ENCODE data around the gene TKT. TPM values are rescaled to one million over a fixed set of nuclear protein-coding genes. Genes with fewer than 3 reads are reported as not detected.
A peak's percentile ranks its signal among the peaks of the same experiment; 100 is the strongest.
"Not testable (repeated sequence)": the region's sequence is repeated elsewhere in the genome, so short reads cannot be mapped to it uniquely, and the experiment has no call there.

The TKT gene, protein sequence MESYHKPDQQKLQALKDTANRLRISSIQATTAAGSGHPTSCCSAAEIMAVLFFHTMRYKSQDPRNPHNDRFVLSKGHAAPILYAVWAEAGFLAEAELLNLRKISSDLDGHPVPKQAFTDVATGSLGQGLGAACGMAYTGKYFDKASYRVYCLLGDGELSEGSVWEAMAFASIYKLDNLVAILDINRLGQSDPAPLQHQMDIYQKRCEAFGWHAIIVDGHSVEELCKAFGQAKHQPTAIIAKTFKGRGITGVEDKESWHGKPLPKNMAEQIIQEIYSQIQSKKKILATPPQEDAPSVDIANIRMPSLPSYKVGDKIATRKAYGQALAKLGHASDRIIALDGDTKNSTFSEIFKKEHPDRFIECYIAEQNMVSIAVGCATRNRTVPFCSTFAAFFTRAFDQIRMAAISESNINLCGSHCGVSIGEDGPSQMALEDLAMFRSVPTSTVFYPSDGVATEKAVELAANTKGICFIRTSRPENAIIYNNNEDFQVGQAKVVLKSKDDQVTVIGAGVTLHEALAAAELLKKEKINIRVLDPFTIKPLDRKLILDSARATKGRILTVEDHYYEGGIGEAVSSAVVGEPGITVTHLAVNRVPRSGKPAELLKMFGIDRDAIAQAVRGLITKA
- 377 and 379 TPM in 2 replicates for total RNA-seq

DNA sequence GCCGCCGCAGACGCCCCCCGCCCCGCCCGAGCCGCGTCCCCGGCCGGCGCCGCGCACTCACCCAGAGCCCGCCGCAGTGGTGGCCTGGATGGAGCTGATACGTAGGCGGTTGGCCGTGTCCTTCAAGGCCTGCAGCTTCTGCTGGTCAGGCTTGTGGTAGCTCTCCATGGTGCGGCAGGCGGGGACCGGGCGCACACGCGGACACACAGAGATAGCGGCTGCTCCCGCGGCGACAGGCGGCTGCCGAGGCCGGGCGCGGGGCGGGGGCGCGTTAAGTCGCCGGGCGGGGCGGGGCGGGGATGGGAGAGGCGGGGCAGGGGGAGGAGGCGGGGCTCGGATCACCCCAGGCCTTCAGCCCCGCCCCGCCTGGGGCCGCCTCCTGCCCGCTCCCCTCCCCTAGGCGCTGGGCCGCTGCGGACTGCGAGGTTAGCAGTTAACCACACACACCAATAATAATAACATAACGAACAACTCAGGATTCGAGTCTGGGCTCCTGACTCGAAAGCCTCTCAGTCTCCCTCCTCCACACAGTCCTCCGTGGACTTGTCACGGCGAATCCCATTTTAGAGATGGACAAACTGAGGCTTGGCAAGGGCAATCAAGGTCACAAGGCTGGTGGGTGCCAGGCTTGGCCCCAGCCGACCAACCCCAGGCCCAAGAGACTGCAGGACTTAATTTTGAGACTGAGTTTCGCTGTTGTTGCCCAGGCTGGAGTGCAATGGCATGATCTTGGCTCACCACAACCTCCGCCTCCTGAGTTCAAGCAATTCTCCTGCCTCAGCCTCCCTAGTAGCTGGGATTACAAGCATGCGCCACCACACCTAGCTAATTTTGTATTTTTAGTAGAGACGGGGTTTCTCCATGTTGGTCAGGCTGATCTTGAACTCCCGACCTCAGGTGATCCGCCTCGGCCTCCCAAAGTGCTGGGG, at the start of gene TKT:
Gene TKT (minus strand): TSS at position 248 of the 929 bp plus-strand sequence. CDS start 80 bp downstream, at position 168.
- peaks cover 2% of the 10 kb centered on the region for H3K27me3 Mint-ChIP-seq
- peak within 1 kb of the TSS; percentile 98 for H3K4me3 Mint-ChIP-seq
- peaks cover 24% of the 10 kb centered on the region for H3K36me3 Mint-ChIP-seq (ENCODE audit: low read depth)
- no peaks in the 10 kb centered on the region for H3K9me3 Mint-ChIP-seq
- intact Hi-C loops (cut with micrococcal nuclease) = loop anchor here (1.0 to 2.0 kb wide), 4 partner anchors 31 to 126 kb away; partner anchors contain the start of genes DCP1A, PRKCD and RFT1
- H3K27ac Mint-ChIP-seq = peak within 1 kb of the TSS; percentile 93
- H3K4me1 Mint-ChIP-seq = peaks cover 30% of the 10 kb centered on the region
- DNase-seq = peak; percentile 95

DNA sequence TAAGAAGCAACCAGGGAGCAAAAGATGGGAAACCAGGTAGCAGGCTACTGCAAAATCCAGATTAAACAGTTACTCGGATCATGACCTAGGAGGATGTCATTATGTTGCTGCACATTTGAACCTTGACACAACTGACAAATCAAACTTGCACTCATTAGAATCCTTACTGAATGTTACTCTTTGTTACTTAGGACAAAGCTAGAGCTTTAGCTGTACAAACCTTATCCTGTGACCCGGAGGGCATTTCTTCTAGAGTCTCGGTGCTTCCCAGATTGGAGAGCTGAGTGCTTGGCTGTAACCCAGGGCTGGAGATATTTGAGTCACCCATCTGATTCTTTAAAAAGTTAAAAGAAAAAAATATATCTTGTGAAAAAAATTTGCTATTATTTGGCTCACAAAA, 48.1 kb upstream of the TKT start:
- no peaks in the 10 kb centered on the region for H3K9me3 Mint-ChIP-seq
- no peaks in the 10 kb centered on the region for H3K27me3 Mint-ChIP-seq
- intact Hi-C loops (cut with micrococcal nuclease) = no loop called here
- H3K4me3 Mint-ChIP-seq = no peak overlapping the region
- peaks cover 2% of the 10 kb centered on the region for H3K4me1 Mint-ChIP-seq
- peaks cover 27% of the 10 kb centered on the region for H3K36me3 Mint-ChIP-seq (ENCODE audit: low read depth)
- H3K27ac Mint-ChIP-seq = peak overlapping the region; percentile 18
- no peak for DNase-seq

DNA sequence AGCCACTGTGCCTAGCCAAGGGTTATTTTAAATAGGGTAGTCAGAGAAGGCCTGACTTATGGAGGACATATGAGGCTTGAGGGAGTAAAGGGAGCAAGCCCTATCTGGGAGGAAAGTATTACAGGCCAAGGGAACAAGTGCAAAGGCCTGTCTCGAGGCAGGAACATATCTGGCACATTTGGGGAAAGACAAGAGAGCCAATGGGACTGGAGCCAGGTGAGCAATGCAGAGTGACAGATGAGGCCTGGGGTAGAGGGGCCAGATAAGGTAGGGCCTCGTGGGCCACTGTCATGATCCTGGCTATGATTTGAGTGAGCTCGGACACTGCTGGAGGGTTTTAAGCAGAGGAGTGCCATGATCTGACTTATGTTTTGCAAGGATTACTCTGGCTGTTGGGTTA, 47.7 kb upstream of the TKT start:
- Mint-ChIP-seq H3K36me3 (ENCODE audit: low read depth) (peaks cover 24% of the 10 kb centered on the region), H3K27ac (no peak overlapping the region), H3K9me3 (no peaks in the 10 kb centered on the region), H3K4me1 (peaks cover 2% of the 10 kb centered on the region), H3K4me3 (no peak overlapping the region), H3K27me3 (no peaks in the 10 kb centered on the region)
- intact Hi-C loops (cut with micrococcal nuclease) = no loop called here
- no peak for DNase-seq

DNA sequence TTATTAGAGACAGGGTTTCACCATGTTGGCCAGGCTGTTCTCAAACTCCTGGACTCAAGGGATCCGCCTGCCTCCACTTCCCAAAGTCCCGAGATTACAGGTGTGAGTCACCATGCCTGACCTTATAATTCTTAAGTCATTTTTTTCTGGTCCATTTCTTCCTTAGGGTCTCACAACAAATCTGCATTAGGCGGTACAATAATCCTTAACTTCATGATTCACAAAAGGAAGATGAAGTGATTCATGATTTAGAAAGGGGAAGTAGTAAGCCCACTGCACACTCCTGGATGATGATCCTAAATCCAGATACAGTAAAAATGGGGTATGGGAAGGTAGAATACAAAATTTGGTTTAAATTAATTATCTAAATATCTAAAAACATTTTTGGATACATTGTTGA, 45.0 kb upstream of the TKT start:
- Mint-ChIP-seq H3K9me3 (no peaks in the 10 kb centered on the region), H3K27me3 (no peaks in the 10 kb centered on the region), H3K4me1 (peaks cover 2% of the 10 kb centered on the region), H3K4me3 (no peak overlapping the region), H3K36me3 (ENCODE audit: low read depth) (peaks cover 27% of the 10 kb centered on the region), H3K27ac (no peak overlapping the region)
- intact Hi-C loops (cut with micrococcal nuclease) = loop anchor here (2.0 kb wide), 1 partner anchor 46 kb away; the partner anchor contains the start of gene DCP1A
- no peak for DNase-seq

DNA sequence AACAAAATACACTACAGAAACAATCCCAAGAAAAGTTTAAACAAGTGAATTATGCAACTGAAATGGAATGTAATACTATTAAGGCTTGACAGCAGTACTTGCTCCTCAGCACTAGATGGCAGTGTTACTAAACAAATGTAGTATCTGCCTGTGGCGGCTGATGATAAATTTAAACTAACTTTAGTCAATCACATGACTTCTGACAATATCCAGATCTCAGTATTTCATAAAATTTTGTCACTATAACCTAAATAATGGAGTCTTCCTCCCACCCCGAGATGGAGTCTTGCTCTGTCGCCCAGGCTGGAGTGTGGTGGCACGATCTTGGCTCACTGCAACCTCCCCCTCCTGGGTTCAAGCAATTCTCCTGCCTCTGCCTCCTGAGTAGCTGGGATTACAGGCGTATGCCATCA, 43.8 kb upstream of the TKT start:
- peaks cover 24% of the 10 kb centered on the region for H3K36me3 Mint-ChIP-seq (ENCODE audit: low read depth)
- H3K27ac Mint-ChIP-seq, H3K27me3 Mint-ChIP-seq, H3K4me3 Mint-ChIP-seq, H3K9me3 Mint-ChIP-seq, H3K4me1 Mint-ChIP-seq: not testable (repeated sequence)
- intact Hi-C loops (cut with micrococcal nuclease) = loop anchor here (2.0 kb wide), 2 partner anchors 47 to 411 kb away; partner anchors contain the start of gene DCP1A
- peak; percentile 68 for DNase-seq

DNA sequence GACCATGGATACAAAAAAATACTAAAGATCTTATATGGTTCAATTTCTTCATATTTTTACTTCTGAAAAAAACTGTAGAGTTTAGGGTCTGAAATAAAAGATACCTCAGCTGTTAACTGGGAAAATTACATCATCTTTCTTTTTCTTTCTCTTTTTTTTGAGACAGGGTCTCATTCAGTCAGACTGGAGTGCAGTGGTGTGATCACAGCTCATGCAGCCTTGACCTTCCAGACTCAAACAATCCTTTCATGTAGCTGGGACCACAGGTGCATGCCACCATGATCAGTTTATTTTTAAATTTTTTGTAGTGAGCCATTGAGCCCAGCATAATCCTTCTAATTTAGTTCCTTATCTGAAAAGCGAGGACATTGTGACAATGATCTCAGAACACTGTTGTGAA, 39.6 kb upstream of the TKT start:
- H3K27me3 Mint-ChIP-seq = no peaks in the 10 kb centered on the region
- peaks cover 21% of the 10 kb centered on the region for H3K36me3 Mint-ChIP-seq (ENCODE audit: low read depth)
- no peak overlapping the region for H3K4me3 Mint-ChIP-seq
- H3K4me1 Mint-ChIP-seq = peaks cover 2% of the 10 kb centered on the region
- intact Hi-C loops (cut with micrococcal nuclease) = no loop called here
- no peaks in the 10 kb centered on the region for H3K9me3 Mint-ChIP-seq
- no peak for DNase-seq
- H3K27ac Mint-ChIP-seq = no peak overlapping the region

DNA sequence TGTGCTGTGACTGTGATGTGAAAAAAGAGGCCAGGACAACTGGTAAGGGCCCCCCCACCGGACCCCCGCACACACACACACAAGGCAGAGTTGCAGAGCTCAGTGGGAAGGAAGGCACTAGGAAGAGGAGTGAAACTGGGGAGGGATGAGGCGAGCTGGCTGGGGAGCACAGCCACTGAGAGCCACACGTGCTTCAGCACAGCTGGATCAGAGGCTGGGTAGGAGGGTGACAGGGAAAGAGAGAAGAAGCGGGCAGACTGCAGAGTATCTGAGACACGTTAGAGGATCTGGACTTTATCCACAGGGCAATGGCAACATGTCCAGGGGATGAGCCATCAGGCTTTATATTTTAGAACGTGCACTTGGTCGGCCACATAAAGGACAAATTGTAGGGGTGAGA, 38.0 kb upstream of the TKT start:
- H3K9me3 Mint-ChIP-seq = no peaks in the 10 kb centered on the region
- no peaks in the 10 kb centered on the region for H3K27me3 Mint-ChIP-seq
- H3K27ac Mint-ChIP-seq = no peak overlapping the region
- H3K4me3 Mint-ChIP-seq = no peak overlapping the region
- DNase-seq = no peak
- intact Hi-C loops (cut with micrococcal nuclease) = no loop called here
- H3K4me1 Mint-ChIP-seq = no peaks in the 10 kb centered on the region
- peaks cover 20% of the 10 kb centered on the region for H3K36me3 Mint-ChIP-seq (ENCODE audit: low read depth)

DNA sequence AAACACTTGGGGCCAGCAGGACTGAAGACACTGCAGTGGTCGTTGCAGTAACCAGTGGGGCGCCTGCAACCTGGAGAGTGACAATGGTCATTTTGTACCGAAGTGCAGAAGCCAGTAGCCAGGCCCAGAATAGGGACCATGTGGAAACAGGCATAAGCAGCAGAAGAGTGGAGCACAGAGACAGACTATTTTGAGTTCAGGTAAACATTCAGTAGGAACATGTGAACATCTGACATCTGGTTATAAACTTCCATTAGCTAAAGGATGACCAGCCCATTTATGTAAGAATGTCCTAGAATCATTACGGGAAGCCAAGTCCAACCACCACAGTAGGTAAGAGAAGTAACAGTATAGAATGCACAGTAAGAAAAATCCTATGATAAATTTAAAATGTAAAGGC, 32.4 kb upstream of the TKT start:
- Mint-ChIP-seq H3K4me3 (no peak overlapping the region), H3K36me3 (ENCODE audit: low read depth) (peaks cover 35% of the 10 kb centered on the region), H3K27me3 (no peaks in the 10 kb centered on the region), H3K27ac (no peak overlapping the region), H3K4me1 (peaks cover 8% of the 10 kb centered on the region), H3K9me3 (no peaks in the 10 kb centered on the region)
- no peak for DNase-seq
- intact Hi-C loops (cut with micrococcal nuclease) = no loop called here

DNA sequence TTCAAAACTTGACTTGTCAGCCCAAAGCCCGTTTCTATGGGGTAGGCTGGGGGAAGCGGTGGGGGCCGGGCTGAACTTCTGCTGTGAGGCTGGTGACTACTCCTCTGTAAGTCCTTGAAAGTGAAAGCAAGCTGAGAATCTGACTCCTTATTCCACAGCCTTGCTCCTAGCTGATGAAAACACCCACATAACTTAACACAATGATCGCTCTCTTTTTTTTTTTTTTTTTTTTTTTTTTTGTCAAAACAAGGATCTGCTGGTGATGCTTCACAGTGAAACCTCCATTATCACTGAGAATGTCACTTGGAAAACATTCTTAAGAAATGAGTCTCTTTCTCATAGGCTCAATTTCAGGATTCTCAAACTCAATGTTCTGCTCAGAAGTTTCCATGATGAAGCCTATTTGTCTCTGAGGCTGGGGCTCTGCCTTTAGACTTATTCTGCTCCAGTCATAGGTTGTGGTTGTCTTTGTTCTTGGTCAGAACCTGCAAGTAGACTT, 31.4 kb upstream of the TKT start:
- Mint-ChIP-seq H3K27ac (peak overlapping the region; percentile 85), H3K9me3 (no peaks in the 10 kb centered on the region), H3K4me1 (peaks cover 8% of the 10 kb centered on the region), H3K36me3 (ENCODE audit: low read depth) (peaks cover 36% of the 10 kb centered on the region), H3K27me3 (no peaks in the 10 kb centered on the region), H3K4me3 (no peak overlapping the region)
- intact Hi-C loops (cut with micrococcal nuclease) = loop anchor here (2.0 kb wide), 1 partner anchor 32 kb away; no protein-coding TSS in a partner anchor
- no peak for DNase-seq

DNA sequence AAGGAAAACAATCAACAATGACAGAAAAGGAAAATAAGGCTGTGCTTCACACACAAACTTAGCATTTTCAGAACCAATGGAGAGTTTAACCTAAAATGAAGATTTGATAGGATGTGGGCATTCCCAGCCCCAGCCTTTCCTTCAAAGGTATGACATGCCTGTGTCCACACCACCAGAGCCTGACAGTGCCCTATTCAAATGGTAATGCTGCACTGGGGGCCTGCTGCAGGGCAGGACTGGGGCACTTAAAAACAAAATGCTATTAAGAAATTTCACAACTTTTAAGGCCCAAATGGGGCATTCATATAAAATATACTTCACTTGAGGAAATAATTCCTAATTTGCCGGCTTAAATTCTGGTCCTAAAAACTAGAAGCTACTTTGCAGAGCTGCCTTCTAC, 30.9 kb upstream of the TKT start:
- H3K4me1 Mint-ChIP-seq = peaks cover 8% of the 10 kb centered on the region
- peaks cover 36% of the 10 kb centered on the region for H3K36me3 Mint-ChIP-seq (ENCODE audit: low read depth)
- intact Hi-C loops (cut with micrococcal nuclease) = loop anchor here (2.0 kb wide), 1 partner anchor 32 kb away; no protein-coding TSS in a partner anchor

DNA sequence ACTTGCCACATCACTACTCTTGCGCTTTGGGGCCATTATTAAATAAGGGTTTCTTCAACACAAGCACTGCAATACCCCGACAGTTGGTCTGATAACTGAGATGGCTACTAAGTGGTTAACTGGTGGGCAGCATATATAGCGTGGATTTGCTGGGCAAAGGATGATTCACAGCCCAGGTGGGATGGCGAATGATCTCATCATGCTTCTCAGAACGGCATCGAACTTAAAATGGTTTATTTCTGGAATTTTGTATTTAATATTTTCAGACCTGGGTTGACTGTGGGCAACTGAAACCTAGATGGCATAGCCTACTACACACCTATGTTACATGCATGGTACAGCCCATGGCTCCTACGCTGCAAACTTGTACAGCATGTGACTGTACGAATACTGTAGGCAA, 26.8 kb upstream of the TKT start:
- intact Hi-C loops (cut with micrococcal nuclease) = no loop called here
- Mint-ChIP-seq H3K9me3 (no peaks in the 10 kb centered on the region), H3K4me3 (no peak overlapping the region), H3K27me3 (no peaks in the 10 kb centered on the region), H3K36me3 (ENCODE audit: low read depth) (peaks cover 25% of the 10 kb centered on the region), H3K27ac (no peak overlapping the region), H3K4me1 (peaks cover 6% of the 10 kb centered on the region)
- DNase-seq = no peak

More for the DNA sequence above, 30.9 kb upstream of the TKT start:
- no peak overlapping the region for H3K4me3 Mint-ChIP-seq
- H3K27me3 Mint-ChIP-seq = no peaks in the 10 kb centered on the region
- H3K9me3 Mint-ChIP-seq = no peaks in the 10 kb centered on the region
- peak overlapping the region; percentile 85 for H3K27ac Mint-ChIP-seq
- no peak for DNase-seq

DNA sequence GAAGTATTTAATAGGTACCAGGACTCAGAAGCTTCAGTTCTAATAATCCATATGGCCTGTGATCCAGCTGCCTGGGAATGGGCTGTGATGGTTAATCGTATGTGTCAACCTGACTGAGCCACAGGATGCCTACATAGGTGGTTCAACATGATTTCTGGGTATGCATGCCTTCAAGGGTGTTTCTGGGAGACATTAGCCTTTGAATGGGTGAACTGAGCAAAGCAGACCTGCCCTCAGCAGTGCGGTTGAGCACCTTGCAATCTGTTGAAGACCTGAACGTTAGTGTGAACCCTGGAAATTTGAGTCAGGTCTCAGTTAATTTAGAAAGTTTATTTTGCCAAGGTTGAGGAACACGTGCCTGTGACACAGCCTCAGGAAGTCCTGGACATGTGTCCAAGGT, 22.8 kb upstream of the TKT start:
- DNase-seq = no peak
- H3K36me3 Mint-ChIP-seq (ENCODE audit: low read depth) = peaks cover 9% of the 10 kb centered on the region
- H3K4me1 Mint-ChIP-seq = peaks cover 4% of the 10 kb centered on the region
- no peak overlapping the region for H3K4me3 Mint-ChIP-seq
- intact Hi-C loops (cut with micrococcal nuclease) = no loop called here
- no peak overlapping the region for H3K27ac Mint-ChIP-seq
- H3K27me3 Mint-ChIP-seq = no peaks in the 10 kb centered on the region
- H3K9me3 Mint-ChIP-seq = no peaks in the 10 kb centered on the region

DNA sequence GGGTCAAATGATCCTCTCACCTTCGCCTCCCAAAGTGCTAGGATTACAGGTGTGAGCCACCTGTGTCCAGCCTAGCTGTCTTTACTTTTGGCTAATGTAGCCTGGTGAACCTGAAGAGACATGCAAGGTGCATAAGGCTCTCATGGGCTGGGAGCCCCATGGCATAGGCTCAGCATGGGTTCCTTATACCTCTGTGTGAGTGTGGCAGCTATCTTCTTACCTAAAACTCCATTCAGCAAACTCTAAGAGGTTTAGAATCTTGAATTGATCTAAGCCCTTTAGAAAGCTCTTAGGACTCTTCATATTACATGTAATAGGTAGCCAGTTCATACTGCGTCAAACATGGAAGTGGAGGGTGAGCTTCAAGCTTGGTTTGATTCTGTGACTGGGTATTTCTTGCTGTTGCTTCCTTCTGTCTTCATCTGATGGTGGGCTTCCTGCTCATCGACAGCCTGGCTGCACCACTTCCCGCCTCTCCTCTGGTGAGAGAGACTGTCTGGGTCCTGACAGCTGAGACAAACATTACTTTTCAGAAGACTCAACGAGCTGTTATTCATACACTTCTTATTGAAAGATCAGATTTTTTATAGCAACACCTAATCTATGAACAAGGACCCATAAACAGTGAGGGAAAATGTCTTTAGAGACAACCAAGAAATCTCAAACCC, 19.2 kb upstream of the TKT start:
- no peak overlapping the region for H3K27ac Mint-ChIP-seq
- intact Hi-C loops (cut with micrococcal nuclease) = no loop called here
- H3K36me3 Mint-ChIP-seq (ENCODE audit: low read depth) = no peaks in the 10 kb centered on the region
- peak overlapping the region; percentile 0 for H3K4me3 Mint-ChIP-seq
- DNase-seq = no peak
- H3K9me3 Mint-ChIP-seq = no peaks in the 10 kb centered on the region
- peaks cover 10% of the 10 kb centered on the region for H3K4me1 Mint-ChIP-seq
- H3K27me3 Mint-ChIP-seq = no peaks in the 10 kb centered on the region

Measured in activated CD4-positive, alpha-beta T cell treated with anti-CD3 and anti-CD28 coated beads, Interleukin-2, amount 10 ng/mL, durations not matched to agents 24 days and 14 days (primary cell).